ENCODE results near the gene SPATA24.
A peak's percentile ranks its signal among the peaks of the same experiment; 100 is the strongest.
"Not testable (repeated sequence)": the region's sequence is repeated elsewhere in the genome, so short reads cannot be mapped to it uniquely, and the experiment has no call there.

Gene SPATA24

DNA sequence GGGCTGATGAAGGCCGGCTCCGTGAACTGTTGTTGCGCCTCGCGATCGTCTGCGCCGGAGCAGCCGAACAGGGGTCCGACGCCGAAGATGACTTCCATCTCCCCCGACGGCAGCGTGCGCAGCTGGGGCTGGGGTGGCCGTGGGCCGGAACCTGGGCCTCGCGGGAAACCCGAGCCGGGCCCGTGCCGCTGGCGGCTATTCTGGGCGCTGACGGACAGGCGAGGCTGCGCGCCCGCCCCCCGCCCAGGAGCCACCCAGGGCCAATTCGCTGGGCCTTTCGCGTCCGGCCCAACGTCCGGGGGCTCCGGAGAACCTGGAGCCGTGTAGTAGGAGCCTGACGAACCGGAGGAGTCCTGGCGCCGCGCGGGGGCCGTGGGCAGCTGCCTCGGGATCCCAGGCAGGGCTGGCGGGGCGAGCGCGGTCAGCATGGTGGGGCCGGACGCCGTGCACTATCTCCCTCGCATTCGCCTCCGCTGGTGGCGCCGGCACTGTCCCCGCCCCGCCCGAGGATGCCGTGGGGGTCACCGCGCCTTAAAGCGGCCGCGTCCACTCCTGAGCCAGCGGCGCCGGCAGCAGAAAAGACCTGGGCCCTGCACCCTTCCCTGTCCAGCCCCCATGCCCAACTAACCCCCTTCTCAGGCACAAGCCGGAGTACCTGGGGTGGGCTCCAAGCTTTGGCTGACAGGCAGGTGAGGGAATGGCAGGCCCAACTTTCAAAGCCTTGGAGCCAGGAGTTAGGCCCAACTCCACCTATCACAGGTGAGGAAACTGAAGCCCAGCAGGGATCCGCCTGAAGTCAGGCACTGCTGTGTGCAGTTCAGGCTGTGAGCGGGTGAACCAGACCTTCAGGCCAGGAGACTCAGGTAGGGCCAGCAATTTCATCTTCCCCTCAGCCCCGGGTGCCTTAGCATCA is 9.0 kb downstream of the SPATA24 start, which contains the start of gene PROB1:
TSS of gene PROB1 (minus strand) at position 451 of the 913 bp plus-strand sequence. CDS start at position 428, 23 bp downstream.
- DNase-seq, result no peak

- DNase-seq, result peak; percentile 66
Measured at GRCh38 chr5:139394123-139394653, 9.7 kb downstream of the SPATA24 start.

DNA sequence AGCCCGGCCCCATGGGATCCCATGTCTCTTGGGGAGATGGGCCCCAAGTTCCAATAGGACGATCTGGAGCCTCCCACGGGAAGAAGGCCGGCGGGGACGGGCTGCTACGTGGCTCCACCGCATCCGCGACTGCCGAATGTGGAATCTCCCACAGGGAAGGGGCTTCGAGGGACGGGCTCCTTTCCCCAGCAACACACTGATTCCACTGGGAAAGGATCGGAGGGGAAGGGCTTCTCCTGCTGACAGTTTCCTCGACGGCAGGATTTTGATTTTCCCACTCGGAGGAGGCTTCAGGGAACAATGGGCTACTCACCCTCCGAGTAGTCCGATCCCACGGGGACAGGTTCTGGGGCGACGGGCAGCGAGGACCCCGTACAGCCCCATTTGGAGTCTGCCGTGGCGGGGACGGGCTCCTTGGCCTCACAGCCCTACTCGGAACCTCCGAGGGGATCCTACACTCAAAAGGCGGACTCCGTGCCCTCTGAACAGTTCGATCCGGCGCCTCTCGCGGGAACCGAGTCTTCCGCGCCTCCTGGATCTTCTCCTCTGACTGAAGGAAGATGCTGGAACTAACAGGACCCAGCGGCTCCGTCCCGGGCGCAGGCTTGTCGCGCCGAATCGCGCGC is 10.3 kb downstream of the SPATA24 start:
- no peak for DNase-seq

- DNase-seq, result peak; percentile 70
Measured at GRCh38 chr5:139392678-139393496, 11.0 kb downstream of the SPATA24 start.

- no peak for DNase-seq
Measured at GRCh38 chr5:139392324-139392677, 11.6 kb downstream of the SPATA24 start.

DNA sequence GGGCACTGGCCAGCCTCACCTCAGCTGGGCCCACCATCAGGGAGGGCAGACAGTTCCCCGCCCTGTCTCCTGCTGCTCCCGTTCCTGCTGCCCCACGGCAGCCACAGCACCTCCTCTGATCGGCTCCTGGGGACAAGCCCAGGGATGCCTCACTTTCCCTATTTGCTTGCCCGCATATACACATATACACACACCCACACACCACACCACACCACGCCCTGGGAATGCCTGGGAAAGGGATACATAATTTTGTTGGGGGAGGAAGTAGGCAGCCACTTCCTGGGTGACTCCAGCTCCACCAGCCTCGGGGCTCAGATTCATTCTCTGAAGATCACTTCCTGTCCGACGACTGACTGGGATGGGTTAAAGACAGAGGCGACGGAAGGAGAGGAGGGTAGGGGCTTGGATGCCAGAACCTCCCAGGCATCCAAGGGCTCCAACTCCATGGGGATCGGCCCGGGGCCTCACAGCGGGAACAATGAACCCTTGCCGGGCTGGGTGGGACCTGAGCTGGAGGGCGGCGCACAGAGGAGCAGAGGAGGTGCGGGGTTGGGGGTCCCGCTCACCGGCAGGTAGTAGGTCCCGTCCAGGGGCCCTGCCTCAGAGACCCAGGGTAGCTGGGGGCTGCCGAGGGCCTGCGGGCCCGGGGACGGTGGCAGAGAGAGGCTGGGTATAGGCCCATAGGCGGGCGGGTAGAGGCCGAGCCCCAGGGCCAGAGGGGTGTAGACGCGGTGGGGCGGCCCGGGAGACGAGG is 12.1 kb downstream of the SPATA24 start:
- DNase-seq, result no peak

DNA sequence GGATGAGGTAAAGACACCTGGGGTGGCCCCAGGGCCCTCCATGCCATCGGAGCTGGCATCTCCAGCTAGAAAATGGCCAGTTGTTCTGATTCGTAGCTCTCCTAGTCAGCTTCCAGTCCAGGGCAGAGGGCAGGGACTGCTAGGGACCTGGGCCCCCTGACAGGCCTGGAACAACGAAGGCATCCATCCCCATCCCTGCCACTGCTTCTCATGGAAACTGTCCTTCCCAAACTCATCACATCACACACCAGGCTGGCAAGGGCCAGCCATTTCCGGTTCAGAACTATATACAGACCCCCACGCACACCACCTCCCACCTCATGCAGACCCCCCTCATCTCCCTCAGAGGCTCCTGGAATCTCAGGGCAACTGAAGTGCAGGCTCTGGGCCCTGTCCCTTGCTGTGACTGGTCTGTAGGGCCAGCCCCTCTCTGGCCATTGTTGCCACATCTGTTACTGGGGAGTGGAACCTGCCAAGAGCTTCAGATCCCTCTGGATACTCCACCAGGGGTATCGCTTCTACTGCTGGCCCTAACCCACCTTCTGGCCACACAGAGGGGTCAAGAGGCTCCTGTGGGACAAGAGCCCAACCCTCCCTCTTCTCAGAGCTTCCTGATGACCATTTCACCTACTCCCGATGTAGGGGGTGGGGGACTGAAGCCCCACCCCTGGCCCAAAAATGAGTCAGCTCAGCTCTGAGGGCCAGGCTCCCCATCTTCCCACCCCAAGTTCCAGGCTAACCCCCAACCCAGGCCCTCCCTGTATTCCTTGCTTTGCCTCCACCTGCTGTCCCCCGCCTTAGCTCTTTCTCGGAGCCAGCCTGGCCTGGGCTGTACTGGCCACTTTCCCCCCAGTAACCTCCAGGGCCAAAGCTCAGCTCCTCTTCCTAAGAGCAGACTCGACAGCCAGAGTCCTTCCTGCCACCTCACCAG is 13.0 kb downstream of the SPATA24 start:
- no peak for DNase-seq

GRCh38 chr5:139389701-139390638 is 13.9 kb downstream of the SPATA24 start, which contains the start of gene MZB1:
TSS of gene MZB1 (minus strand) at chr5:139389913. CDS start at chr5:139389856, 57 bp downstream.
- DNase-seq, result peak; percentile 34

DNA sequence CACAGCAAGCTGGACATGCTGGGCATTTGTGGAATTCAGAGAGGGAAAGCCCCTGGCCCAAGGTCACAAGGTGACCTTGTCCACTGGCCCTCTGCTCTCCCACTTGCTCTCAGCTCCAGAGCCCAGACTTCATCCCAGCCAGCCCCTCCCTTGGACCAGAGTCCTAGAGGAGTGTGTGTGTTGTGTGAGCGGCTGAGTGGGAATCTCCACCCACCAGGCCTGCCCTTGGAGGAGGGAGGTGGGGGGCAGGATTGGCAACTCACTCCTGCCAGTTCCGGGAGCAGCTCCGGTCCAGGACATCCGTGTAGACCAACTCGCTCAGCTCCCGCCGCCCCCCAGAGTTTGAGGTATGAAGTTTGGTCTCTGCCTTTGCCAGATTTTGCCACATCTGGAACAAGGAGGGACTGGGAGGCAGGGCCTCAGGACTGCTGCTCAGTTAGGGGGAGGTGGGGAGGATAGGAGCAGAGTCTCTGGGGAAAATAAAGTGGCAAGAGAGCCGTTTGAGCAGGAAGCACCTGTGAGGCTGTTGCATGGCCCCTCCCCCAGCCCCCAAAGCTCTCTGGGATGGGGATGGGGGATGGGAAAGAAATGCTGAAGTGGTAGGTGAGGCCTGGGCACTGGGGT is 15.6 kb downstream of the SPATA24 start:
- no peak for DNase-seq

GRCh38 chr5:139387611-139388197 is 16.2 kb downstream of the SPATA24 start:
- DNase-seq, result no peak

- not testable (repeated sequence) for DNase-seq
Measured at GRCh38 chr5:139386956-139387355, 16.9 kb downstream of the SPATA24 start.

GRCh38 chr5:139386050-139386438 is 17.8 kb downstream of the SPATA24 start:
- no peak for DNase-seq

DNA sequence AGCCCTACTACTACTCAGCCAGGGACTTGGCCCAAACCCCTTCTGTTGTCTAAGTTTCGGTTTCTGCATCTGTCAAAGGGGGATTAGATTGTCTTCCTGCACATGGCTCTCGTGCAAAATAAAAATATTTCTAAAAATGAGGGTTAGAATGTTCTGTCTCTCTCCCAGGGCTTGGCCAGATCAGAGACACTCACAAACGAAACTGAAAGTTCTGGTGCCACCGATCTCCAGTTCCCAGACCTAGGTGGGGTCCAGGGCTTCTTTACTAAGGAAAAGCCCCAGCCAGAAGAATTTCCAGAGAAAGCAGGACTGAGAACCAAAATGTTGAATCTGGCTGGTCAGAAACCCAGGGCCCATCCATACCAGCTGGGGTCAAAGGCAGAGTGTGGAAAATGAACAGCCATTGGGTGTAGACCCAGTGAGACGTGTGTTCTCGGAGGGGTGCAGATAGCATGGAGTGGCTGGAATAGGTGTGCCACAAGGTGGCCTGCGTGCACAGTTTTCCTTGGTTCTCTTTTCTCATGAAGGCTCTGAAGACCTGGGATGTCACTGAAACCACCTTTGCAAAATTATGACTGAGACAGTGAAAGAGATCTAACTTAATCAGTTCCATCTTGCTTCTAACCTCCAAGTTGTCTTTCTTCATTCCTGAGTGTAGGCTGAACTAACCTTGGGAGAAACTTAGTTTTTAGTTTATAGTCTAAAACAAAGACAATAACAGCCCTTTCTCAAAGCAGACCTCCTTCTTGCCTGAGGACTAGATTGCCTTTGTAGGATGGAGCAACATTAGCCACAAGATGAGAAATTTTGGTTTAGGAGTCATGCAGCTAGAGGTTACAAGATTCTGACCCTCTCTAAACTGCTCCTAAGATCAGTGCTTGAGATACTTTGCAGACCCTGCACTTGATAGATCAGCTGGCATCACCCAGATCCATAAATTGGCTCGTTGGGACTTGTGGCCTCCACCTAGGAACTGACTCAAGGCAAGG is 18.5 kb downstream of the SPATA24 start:
- no peak for DNase-seq

- no peak for DNase-seq
Measured at GRCh38 chr5:139384591-139385051, 19.3 kb downstream of the SPATA24 start.

DNA sequence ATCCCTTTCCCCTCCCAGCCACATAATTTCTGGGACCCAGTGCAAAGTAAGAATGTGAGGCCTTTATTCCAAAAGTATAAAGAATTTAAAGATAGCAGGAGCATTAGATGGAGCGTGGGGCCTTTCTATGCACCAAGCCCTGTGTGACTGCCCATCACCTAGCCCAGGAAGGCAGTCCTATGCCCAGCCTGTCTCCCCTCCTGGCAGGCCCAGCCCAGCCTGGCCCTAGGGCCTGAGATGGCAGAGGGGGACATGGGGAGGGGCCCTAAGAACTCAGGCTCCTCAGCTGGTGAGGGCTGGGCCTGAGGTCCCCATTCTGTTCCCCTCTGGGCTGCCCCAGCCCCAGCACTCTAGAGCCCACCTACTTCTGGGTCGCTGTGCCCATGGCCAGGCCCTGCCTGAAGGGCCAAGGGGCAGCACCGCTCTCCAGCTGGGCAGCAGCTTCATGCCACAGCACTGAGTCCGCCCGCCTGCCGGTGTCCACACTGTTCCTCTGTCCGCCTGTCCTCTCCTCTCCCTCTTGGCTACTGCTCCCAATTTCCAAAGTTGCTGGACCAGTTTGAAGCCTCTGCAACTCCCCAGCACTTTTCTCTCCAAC is 19.8 kb downstream of the SPATA24 start:
- DNase-seq, result no peak

DNA sequence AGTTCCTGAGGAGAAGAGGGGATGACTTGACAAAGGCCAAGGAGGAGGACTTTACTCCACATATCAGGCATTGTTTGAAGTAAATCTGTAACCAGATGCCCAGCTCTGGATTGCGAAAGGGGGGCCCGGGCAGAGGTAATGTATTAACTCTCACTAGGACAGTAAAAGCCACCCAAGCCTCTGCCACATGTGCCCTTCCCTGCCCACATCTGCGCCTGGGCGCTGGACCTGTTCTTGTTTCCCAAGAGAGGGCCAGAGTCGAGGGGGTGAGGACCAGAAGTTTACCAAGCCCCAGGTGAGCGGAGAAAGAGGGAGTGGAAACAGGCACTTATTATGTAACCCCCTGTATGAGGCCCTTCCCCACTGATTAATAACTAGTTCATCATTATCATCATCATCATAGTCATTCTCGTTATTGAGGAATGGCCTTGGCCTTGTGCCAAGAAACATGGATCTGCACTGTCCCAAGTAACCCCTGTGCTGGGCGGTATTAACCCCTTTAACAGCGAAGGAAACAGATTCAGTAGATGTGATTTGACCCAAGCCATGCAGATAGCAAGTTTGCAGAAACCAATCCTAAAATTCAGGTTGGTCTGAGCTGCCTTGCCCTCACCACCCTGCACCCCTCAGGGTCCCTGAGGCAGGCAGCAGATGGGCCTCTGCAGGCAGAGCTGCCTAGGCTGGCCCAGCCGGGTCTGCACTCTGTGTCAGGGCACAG is 20.5 kb downstream of the SPATA24 start, which contains the start of gene SLC23A1:
TSS of gene SLC23A1 (minus strand) at position 23 of the 718 bp plus-strand sequence. CDS start 44 bp downstream, outside the sequence.
- DNase-seq, result no peak

All from T-helper 9 cell (primary cell).